Transverse colon (tissue), 4 donors: ENCODE data around the gene IYD. TPM values are rescaled to one million over a fixed set of nuclear protein-coding genes. Genes with fewer than 3 reads are reported as not detected.
A peak's percentile ranks its signal among the peaks of the same experiment; 100 is the strongest.

ENCODE experiments used
- DNase-seq: peaks from one replicate; pipeline ENCODE4 v3.0.0-alpha.2; 2019
- H3K27ac ChIP-seq, 4 donors: fragments of 200-600 bp; sonication (generic); 2 replicates each; pipeline ENCODE4 v1.5.1; 2016 to 2018; ENCODE audit warnings: inconsistent platforms in 4 of 4
- H3K27me3 ChIP-seq: fragments of 200-600 bp; sonication (generic); 2 replicates; pipeline ENCODE4 v1.5.1; 2017; ENCODE audit warnings: inconsistent platforms
- H3K36me3 ChIP-seq, 4 donors: fragments of 200-600 bp; sonication (generic); 2 replicates each; pipeline ENCODE4 v1.5.1; 2017 to 2019; ENCODE audit warnings: inconsistent platforms in 4 of 4
- H3K4me1 ChIP-seq, 4 donors: fragments of 200-600 bp; sonication (generic); 2 replicates each; pipeline ENCODE4 v1.5.1; 2017 to 2020; ENCODE audit warnings: inconsistent platforms in 4 of 4
- H3K4me3 ChIP-seq, 4 donors: fragments of 200-600 bp; sonication (generic); 1 replicate in 1 of 4; 2 replicates in 3 of 4; pipeline versions ENCODE4 v1.5.1 to v1.6.1; 2017 to 2019; ENCODE audit warnings: inconsistent platforms in 4 of 4
- H3K9me3 ChIP-seq, 2 donors: fragments of 200-600 bp; sonication (generic); 2 replicates each; pipeline ENCODE4 v1.5.1; 2017 to 2019; ENCODE audit warnings: inconsistent platforms in 2 of 2
- EP300 ChIP-seq: sonication (generic); formaldehyde crosslinking; IDR thresholded peaks from one replicate; pipeline ENCODE4 v1.6.1; 2017; ENCODE audit warnings: antibody characterized with exemption, low read depth
- POLR2A ChIP-seq: fragments of 450-650 bp; IDR thresholded peaks from one replicate; pipeline ENCODE4 v1.6.1; 2016; ENCODE audit warnings: antibody characterized with exemption, mild to moderate bottlenecking, moderate library complexity
- POLR2AphosphoS5 ChIP-seq, 3 donors: sonication (generic); formaldehyde crosslinking; IDR thresholded peaks; one replicate each; pipeline ENCODE4 v1.6.1; 2016; ENCODE audit warnings: antibody characterized with exemption in 3 of 3
- WGBS, 2 donors: methylation state at CpG; one replicate each; pipeline ENCODE4 v1.1.5; 2018; ENCODE audit warnings: low coverage in 1 of 2; 5-methylcytosine and 5-hydroxymethylcytosine counted together
- in situ Hi-C, 4 donors: fragments of 200-750 bp; cut with MboI; loops; one replicate each; pipeline versions ENCODE4 v1.15.0 to v1.15.1; 2017; ENCODE audit warnings: low sequenced_read_pairs in 3 of 4, low pct_ligation_motif_present in 1 of 4, low pct_unique_long_range_greater_than_20kb in 1 of 4
- intact Hi-C: fragments of 100-400 bp; cut with DNase I; formaldehyde crosslinking; loops from one replicate; pipeline ENCODE4 v1.15.1; 2023; ENCODE audit warnings: low total_unique reads
- total RNA-seq, 4 donors: library from RNA; depleted of rRNA; stranded (reverse); fragments of >200 nt; gene quantifications; one replicate each; pipeline ENCODE4 v1.1.0, GENCODE V29; 2016
- TF ChIP-seq, protein P1 (sequence below), 5 experiments: fragments of 200-600 bp in 3 of 5; fragments of 450-650 bp in 2 of 5; sonication (generic) in 3 of 5; IDR thresholded peaks; 1 replicate in 2 of 5; 2 replicates in 3 of 5; pipeline ENCODE4 v1.5.1; 2016 to 2017; ENCODE audit warnings: antibody characterized with exemption in 5 of 5, inconsistent platforms in 3 of 5, mild to moderate bottlenecking in 2 of 5, moderate library complexity in 1 of 5

Gene IYD
- total RNA-seq, 4 donors from 2014 or later = 8.4 to 16.7 (median 12.3) TPM

DNA sequence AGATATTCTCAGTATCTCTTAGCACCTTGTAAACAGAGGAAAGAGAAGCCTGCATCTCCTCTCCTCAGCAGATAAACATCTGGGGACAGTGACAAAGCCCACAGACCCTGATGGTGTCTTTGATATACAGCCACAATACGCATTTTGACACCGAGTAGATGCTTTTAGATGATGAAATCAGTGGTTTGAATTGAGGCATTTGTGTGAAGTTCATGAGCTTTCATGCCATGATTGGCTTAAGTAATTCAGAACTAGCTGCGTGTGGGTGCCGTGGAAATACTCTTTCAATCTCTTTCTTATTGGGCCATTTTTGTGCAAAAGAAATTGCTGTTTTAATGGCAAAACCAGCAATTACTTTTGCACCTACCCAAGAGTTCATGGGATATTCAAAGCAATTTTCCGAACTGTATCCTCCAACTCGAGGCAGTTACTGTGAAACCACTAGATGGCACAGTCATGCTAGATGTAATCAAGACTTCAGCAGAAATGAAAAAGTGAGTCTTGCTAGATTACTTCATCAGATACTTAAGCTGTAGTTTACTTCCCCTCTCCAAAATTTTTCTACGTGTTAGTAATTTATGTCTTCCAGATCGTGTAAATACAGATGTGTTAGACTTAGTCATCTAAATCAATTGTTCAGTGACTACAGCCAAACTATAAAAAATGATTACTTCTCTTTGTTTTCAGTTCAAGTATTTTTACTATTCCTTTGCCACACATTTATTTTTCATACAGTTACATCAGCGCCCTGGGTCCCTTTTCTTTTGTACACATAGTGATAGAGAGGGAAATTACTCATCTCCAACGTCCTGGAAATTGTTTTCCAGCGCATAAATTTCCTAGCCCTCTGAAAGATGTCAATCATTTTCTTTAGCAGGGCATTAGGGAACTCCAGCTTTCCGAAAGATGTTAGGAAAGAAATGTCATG, 49.4 kb downstream of the IYD start:
- peak; percentile 27 for DNase-seq
- Histone ChIP-seq H3K27ac (peak overlapping the region; percentile 40 to 56 (median 48)), H3K27me3 (no peaks in the 10 kb centered on the region), H3K36me3 (no peaks in the 10 kb centered on the region), H3K9me3 (no peaks in the 10 kb centered on the region), H3K4me3 (peak overlapping the region in 3 of 4 donors; percentile 19 to 51 (median 25)), H3K4me1 (peaks cover 0 to 13% (median 4%) of the 10 kb centered on the region in 4 donors)
- WGBS, 2 donors = 3 to 5% methylated on average over 10 to 12 of the region's 12 CpGs
- TF ChIP-seq POLR2AphosphoS5 (IDR thresholded peaks at IDR 0.05) = peak in 1 of 3 donors; percentile 65
- TF ChIP-seq, protein P1, sequence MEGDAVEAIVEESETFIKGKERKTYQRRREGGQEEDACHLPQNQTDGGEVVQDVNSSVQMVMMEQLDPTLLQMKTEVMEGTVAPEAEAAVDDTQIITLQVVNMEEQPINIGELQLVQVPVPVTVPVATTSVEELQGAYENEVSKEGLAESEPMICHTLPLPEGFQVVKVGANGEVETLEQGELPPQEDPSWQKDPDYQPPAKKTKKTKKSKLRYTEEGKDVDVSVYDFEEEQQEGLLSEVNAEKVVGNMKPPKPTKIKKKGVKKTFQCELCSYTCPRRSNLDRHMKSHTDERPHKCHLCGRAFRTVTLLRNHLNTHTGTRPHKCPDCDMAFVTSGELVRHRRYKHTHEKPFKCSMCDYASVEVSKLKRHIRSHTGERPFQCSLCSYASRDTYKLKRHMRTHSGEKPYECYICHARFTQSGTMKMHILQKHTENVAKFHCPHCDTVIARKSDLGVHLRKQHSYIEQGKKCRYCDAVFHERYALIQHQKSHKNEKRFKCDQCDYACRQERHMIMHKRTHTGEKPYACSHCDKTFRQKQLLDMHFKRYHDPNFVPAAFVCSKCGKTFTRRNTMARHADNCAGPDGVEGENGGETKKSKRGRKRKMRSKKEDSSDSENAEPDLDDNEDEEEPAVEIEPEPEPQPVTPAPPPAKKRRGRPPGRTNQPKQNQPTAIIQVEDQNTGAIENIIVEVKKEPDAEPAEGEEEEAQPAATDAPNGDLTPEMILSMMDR (IDR thresholded peaks at IDR 0.05) = peak; percentile 75 to 79 (median 78)
- TF ChIP-seq POLR2A = no peak
- intact Hi-C loops = loop anchor here (1.0 kb wide), 1 partner anchor 396 kb away; no protein-coding TSS in a partner anchor
- in situ Hi-C loops = loop anchor here in 3 of 4 donors (5.0 to 25.0 kb wide), 3 partner anchors 179 to 919 kb away; partner anchors contain the start of gene PLEKHG1 (in 1 of the 3)

DNA sequence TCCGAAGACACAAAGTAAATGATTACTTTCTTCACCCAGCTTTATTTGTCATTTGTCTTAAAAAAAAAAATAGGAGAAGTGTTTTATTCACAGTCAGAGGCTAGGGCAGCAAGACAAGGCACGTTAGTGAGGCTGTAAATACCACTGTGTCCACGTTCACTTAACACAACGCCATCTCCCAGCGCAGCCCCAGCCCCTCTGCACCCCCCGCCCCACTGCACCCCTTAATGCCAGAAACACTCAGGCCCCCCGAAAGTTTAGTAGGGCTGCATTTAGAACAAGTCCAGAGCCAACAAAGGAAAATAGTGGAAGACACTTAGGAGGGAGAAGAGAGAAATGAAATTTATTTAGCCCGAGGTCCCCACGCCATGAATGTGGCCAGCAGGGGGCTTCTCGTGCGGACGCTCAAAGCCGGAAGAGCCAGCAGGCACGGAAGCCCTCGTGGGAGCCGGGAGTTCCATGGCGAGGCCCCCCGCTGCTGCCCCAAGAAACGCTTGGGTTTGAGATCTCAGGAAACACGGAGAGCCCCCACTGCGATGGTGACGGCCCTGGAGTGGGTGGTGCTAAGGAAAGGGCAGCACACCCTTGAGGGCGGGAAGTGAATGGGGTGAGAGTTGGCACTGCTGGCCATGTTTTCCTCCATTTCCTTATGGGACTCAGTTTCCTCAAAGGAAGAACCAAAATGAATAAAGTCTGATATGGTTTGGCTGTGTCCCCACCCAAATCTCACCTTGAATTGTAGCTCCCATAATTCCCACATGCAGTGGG, 50.2 kb downstream of the IYD start:
- WGBS, 2 donors = 1 to 6% methylated on average over 6 to 23 of the region's 23 CpGs
- Histone ChIP-seq H3K27ac (peak overlapping the region; percentile 40 to 56 (median 48)), H3K4me1 (peaks cover 0 to 13% (median 4%) of the 10 kb centered on the region in 4 donors), H3K9me3 (no peaks in the 10 kb centered on the region), H3K27me3 (no peaks in the 10 kb centered on the region), H3K4me3 (peak overlapping the region in 3 of 4 donors; percentile 19 to 51 (median 25)), H3K36me3 (no peaks in the 10 kb centered on the region)
- in situ Hi-C loops (loop anchor here in 3 of 4 donors (5.0 to 25.0 kb wide), 3 partner anchors 178 to 918 kb away; partner anchors contain the start of gene PLEKHG1 (in 1 of the 3)), intact Hi-C loops (no loop called here)
- TF ChIP-seq, protein P1 (IDR thresholded peaks at IDR 0.05) = peak; percentile 72 to 86 (median 80)
- TF ChIP-seq EP300 (no peak), POLR2A (no peak)
- peak; percentile 77 for DNase-seq

DNA sequence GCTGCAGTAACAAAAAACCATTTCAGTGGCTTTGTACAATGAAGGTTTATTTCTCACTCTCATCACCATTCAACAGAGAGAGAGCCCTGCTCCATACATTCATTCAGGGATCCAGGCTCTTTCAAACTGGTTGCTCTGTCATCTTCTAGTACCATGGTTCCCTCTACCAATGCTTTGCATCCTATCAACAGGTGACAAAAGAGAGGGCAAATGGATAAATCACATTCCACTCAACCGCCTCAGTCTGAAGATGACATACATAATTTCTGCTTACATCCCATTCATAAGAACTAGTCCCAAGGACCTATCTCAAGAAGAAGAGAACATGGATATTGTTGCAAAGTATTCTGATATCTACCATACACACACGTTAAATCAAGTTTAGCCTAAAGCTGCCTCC, 51.6 kb downstream of the IYD start:
- in situ Hi-C loops = loop anchor here in 2 of 4 donors (5.0 to 25.0 kb wide), 2 partner anchors 397 to 917 kb away; no protein-coding TSS in a partner anchor
- WGBS, 2 donors = 94 to 97% methylated on average over 2 of the region's 2 CpGs
- TF ChIP-seq POLR2A (no peak), EP300 (no peak), POLR2AphosphoS5 (IDR thresholded peaks at IDR 0.05) (no peak)
- TF ChIP-seq, protein P1 (IDR thresholded peaks at IDR 0.05) = no peak

More for the DNA sequence above, 51.6 kb downstream of the IYD start:
- DNase-seq = no peak
- intact Hi-C loops = loop anchor here (5.0 kb wide), 1 partner anchor 172 kb away; no protein-coding TSS in a partner anchor
- no peaks in the 10 kb centered on the region for H3K27me3 ChIP-seq
- no peaks in the 10 kb centered on the region for H3K9me3 ChIP-seq
- no peak overlapping the region for H3K27ac ChIP-seq
- H3K36me3 ChIP-seq = no peaks in the 10 kb centered on the region
- H3K4me1 ChIP-seq = peaks cover 0 to 13% (median 4%) of the 10 kb centered on the region in 4 donors
- no peak overlapping the region for H3K4me3 ChIP-seq
